K562 (cell line): ENCODE measurements around the gene DNMT3L. TPM values are rescaled to one million over a fixed set of nuclear protein-coding genes. Genes with fewer than 3 reads are reported as not detected.

Experiments
- ARID3B ChIP-seq: fragments of 250-450 bp; sonication (Bioruptor Pico); IDR thresholded peaks from 2 replicates; pipeline ENCODE4 v1.4.0; 2020; ENCODE audit warnings: borderline replicate concordance
- BCL6 ChIP-seq: fragments of 250-450 bp; sonication (Bioruptor Pico); IDR thresholded peaks from 2 replicates; pipeline ENCODE4 v1.4.0; 2020
- CCNT2 ChIP-seq: IDR thresholded peaks from 2 replicates; pipeline ENCODE4 v1.6.1; 2011; ENCODE audit warnings: borderline replicate concordance, low read depth, mild to moderate bottlenecking, moderate library complexity, mixed read lengths, low read length; ENCODE audit not compliant: insufficient read length; ENCODE audit errors: extremely low read depth
- GABPB1 ChIP-seq: sonication (generic); formaldehyde crosslinking; IDR thresholded peaks from 2 replicates; pipeline ENCODE4 v1.8.0; 2022; ENCODE audit warnings: mild to moderate bottlenecking, missing genetic modification reagents
- HCFC1 ChIP-seq: IDR thresholded peaks from 2 replicates; pipeline ENCODE4 v1.6.1; 2012; ENCODE audit warnings: low read depth, low read length, improper control_type of control experiment
- HMBOX1 ChIP-seq: sonication (generic); IDR thresholded peaks from 2 replicates; pipeline ENCODE4 v1.6.1; 2016
- HMG20A ChIP-seq: fragments of 450-650 bp; formaldehyde crosslinking; conservative IDR thresholded peaks from 2 replicates; pipeline ENCODE4 v1.4.0; 2020; ENCODE audit warnings: mild to moderate bottlenecking, mixed read lengths
- HMGN3 ChIP-seq: IDR thresholded peaks from 2 replicates; pipeline ENCODE4 v1.6.1; 2011; ENCODE audit warnings: borderline replicate concordance, low read depth, mild to moderate bottlenecking, mixed read lengths, low read length; ENCODE audit not compliant: insufficient read length; ENCODE audit errors: extremely low read depth
- MAZ ChIP-seq, 2 experiments: fragments of 450-650 bp in 1 of 2; sonication (generic) in 1 of 2; formaldehyde crosslinking; IDR thresholded peaks in 1 of 2; conservative IDR thresholded peaks in 1 of 2; 2 replicates each; pipeline versions ENCODE4 v1.4.0 to v1.5.0; 2020; ENCODE audit warnings: mild to moderate bottlenecking in 1 of 2, missing genetic modification reagents in 1 of 2
- PHF20 ChIP-seq: fragments of 450-650 bp; IDR thresholded peaks from 2 replicates; pipeline ENCODE4 v1.6.1; 2018; ENCODE audit not compliant: partially characterized antibody
- PRMT5 ChIP-seq: sonication (generic); formaldehyde crosslinking; IDR thresholded peaks from 2 replicates; pipeline ENCODE4 v1.5.0; 2020; ENCODE audit warnings: missing genetic modification reagents
- RBBP5 ChIP-seq: fragments of 200-600 bp; sonication (generic); IDR thresholded peaks from 2 replicates; pipeline ENCODE4 v1.6.1; 2012; ENCODE audit warnings: borderline replicate concordance, mild to moderate bottlenecking, low read length, control low read depth, inconsistent platforms; ENCODE audit not compliant: insufficient read depth, poor library complexity, severe bottlenecking
- RCOR1 ChIP-seq, 2 experiments: IDR thresholded peaks; 2 replicates each; pipeline ENCODE4 v1.6.1; 2012; ENCODE audit warnings: low read depth in 2 of 2, low read length in 2 of 2, borderline replicate concordance in 1 of 2, improper control_type of control experiment in 1 of 2
- SIN3B ChIP-seq: fragments of 450-650 bp; IDR thresholded peaks from 2 replicates; pipeline ENCODE4 v1.6.1; 2017; ENCODE audit warnings: low read depth, mild to moderate bottlenecking, moderate library complexity
- SIRT6 ChIP-seq: IDR thresholded peaks from one replicate; pipeline ENCODE4 v1.6.1; 2012; ENCODE audit warnings: low read depth, mild to moderate bottlenecking, control low read depth, inconsistent platforms, low read length, moderate library complexity
- SMAD4 ChIP-seq: fragments of 250-450 bp; sonication (Bioruptor Pico); conservative IDR thresholded peaks from 2 replicates; pipeline ENCODE4 v1.8.0; 2021; ENCODE audit warnings: inconsistent platforms, mild to moderate bottlenecking, moderate library complexity
- TCF3 ChIP-seq: sonication (generic); formaldehyde crosslinking; IDR thresholded peaks from 2 replicates; pipeline ENCODE4 v1.4.0; 2020; ENCODE audit warnings: mild to moderate bottlenecking, missing genetic modification reagents
- ZBTB17 ChIP-seq: fragments of 450-650 bp; formaldehyde crosslinking; IDR thresholded peaks from 2 replicates; pipeline ENCODE4 v1.4.0; 2020; ENCODE audit warnings: mild to moderate bottlenecking
- ZBTB33 ChIP-seq: sonication (generic); formaldehyde crosslinking; IDR thresholded peaks from 2 replicates; pipeline ENCODE4 v1.8.1; 2023; ENCODE audit warnings: mild to moderate bottlenecking, missing genetic modification reagents
- ZNF586 ChIP-seq: fragments of 450-650 bp; formaldehyde crosslinking; conservative IDR thresholded peaks from 2 replicates; pipeline ENCODE4 v1.4.0; 2020; ENCODE audit warnings: mild to moderate bottlenecking, moderate library complexity
- polyA plus RNA-seq, 8 experiments: library from polyadenylated mRNA; depleted of rRNA in 4 of 8; stranded (reverse) in 5 of 8; unstranded in 3 of 8; fragments of >200 nt; fragmentation: Nextera tagmentation in 2 of 8; fragmentation: Illumina TruSeq in 1 of 8; extraction: Ambion mirVana in 2 of 8; extraction: Trizol in 1 of 8; gene quantifications; 2 replicates each; pipeline versions ENCODE4 v1.2.1 to v1.2.3, GENCODE V29; 2011 to 2014; ENCODE audit warnings: inconsistent platforms in 1 of 8, missing spikeins in 1 of 8
- total RNA-seq, 7 experiments: library from RNA; depleted of rRNA in 6 of 7; stranded (reverse); fragments of >200 nt in 6 of 7; fragmentation: Illumina TruSeq in 2 of 7; extraction: Trizol in 2 of 7; gene quantifications; 2 replicates each; pipeline versions ENCODE4 v1.2.1 to v1.2.3, GENCODE V29; 2011 to 2021; ENCODE audit warnings: low replicate concordance in 1 of 7
- TF ChIP-seq, protein P1 (sequence below): fragments of 450-650 bp; formaldehyde crosslinking; conservative IDR thresholded peaks from 2 replicates; pipeline ENCODE4 v1.4.0; 2022; ENCODE audit warnings: mild to moderate bottlenecking, missing genetic modification characterization

DNMT3L gene
- total and polyA plus RNA-seq, 9 of the 15 experiments (the other 6 are each of a cell fraction or from before 2014, with no cell fraction given): 0.08 TPM; not detected in 8

DNA sequence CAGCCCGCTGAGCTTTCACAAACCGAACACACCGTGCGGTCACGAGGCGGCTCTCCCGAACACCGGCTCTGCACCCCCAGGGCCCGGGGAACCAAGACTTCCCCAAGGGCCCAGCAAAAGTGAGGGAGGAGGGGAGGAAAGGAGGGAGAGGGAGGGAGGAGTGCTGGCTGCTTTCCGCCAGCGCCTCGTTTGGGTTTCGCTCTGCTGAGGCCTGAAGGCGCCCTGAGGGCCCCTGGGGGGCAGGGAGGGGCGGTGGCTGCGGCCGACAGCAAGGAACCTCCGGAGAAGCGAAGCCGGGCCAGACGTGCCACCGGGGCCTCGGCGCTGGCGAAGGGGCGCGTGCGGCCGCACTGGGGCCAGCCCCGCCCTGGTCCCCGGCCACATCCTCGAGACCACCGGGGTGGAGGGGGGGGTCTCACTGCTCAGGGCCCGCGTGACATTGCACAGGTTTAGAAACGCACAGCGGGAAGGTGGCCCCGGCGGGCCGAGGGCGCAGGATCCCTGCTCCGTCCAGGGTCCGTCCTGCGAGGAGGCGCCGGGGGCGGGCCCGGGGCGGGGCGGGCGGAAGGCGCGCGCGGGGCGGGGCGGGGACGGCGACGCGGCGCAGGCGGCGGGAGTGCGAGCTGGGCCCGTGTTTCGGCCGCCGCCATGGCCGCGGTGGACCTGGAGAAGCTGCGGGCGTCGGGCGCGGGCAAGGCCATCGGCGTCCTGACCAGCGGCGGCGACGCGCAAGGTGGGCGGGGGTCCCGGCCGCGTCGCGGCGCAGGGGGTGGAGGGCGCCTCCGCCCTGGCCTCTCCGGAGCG lies 38.0 kb upstream of the DNMT3L start, which contains the start of gene PFKL (continued):
- TF ChIP-seq ZBTB33 (CRISPR knock-in tag) (peak; percentile 17; the same call in 1 of the 2 replicates), ZBTB17 (CRISPR knock-in tag) (peak; percentile 59; the same call in 1 of the 2 replicates), GABPB1 (CRISPR knock-in tag) (no peak), MAZ (CRISPR knock-in tag; conservative IDR thresholded peaks at IDR 0.05 in 1 of 2, IDR thresholded peaks at IDR 0.05 in 1 of 2) (peak; percentile 69 to 91), BCL6 (CRISPR knock-in tag) (no peak), PRMT5 (CRISPR knock-in tag) (no peak), ZNF586 (CRISPR knock-in tag) (no peak), PHF20 (peak; percentile 76), ARID3B (CRISPR knock-in tag) (0 out of 2 replicates have a peak, but pooled peaks have one; percentile 27), TCF3 (CRISPR knock-in tag) (no peak; the same call in 1 of the 2 replicates), HCFC1 (no peak), RCOR1 (IDR thresholded peaks at IDR 0.05; ENCODE audit: borderline replicate concordance in 1 of 2, low read depth in 2 of 2, low read length in 2 of 2) (0 out of 4 replicates have a peak, but pooled peaks of 1 of the 2 experiments have one; percentile 4), SIN3B (peak; percentile 12; the same call in 1 of the 2 replicates), HMBOX1 (no peak), SIRT6 (no peak), CCNT2 (peak; percentile 61), RBBP5 (peak; percentile 89), HMG20A (CRISPR knock-in tag) (no peak), HMGN3 (peak; percentile 28), SMAD4 (CRISPR knock-in tag) (peak; percentile 66; the same call in 1 of the 2 replicates)
- TF ChIP-seq, protein P1, sequence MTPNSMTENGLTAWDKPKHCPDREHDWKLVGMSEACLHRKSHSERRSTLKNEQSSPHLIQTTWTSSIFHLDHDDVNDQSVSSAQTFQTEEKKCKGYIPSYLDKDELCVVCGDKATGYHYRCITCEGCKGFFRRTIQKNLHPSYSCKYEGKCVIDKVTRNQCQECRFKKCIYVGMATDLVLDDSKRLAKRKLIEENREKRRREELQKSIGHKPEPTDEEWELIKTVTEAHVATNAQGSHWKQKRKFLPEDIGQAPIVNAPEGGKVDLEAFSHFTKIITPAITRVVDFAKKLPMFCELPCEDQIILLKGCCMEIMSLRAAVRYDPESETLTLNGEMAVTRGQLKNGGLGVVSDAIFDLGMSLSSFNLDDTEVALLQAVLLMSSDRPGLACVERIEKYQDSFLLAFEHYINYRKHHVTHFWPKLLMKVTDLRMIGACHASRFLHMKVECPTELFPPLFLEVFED (CRISPR knock-in tag): peak; percentile 65; the same call in 1 of the 2 replicates
